NCI-H69 (cell line): Measurements from ENCODE around the gene VWCE.
A peak's percentile ranks its signal among the peaks of the same experiment; 100 is the strongest.

ENCODE experiments used
- DNase-seq: peaks from one replicate; lab custom pipeline; 2025; lab: John Stamatoyannopoulos, UW

The VWCE gene, protein sequence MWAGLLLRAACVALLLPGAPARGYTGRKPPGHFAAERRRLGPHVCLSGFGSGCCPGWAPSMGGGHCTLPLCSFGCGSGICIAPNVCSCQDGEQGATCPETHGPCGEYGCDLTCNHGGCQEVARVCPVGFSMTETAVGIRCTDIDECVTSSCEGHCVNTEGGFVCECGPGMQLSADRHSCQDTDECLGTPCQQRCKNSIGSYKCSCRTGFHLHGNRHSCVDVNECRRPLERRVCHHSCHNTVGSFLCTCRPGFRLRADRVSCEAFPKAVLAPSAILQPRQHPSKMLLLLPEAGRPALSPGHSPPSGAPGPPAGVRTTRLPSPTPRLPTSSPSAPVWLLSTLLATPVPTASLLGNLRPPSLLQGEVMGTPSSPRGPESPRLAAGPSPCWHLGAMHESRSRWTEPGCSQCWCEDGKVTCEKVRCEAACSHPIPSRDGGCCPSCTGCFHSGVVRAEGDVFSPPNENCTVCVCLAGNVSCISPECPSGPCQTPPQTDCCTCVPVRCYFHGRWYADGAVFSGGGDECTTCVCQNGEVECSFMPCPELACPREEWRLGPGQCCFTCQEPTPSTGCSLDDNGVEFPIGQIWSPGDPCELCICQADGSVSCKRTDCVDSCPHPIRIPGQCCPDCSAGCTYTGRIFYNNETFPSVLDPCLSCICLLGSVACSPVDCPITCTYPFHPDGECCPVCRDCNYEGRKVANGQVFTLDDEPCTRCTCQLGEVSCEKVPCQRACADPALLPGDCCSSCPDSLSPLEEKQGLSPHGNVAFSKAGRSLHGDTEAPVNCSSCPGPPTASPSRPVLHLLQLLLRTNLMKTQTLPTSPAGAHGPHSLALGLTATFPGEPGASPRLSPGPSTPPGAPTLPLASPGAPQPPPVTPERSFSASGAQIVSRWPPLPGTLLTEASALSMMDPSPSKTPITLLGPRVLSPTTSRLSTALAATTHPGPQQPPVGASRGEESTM

GRCh38 chr11:61294717-61295595 is at the start of gene VWCE:
Gene VWCE (minus strand): TSS chr11:61295316. CDS start chr11:61295037, 279 bp downstream.
- peak; percentile 87 for DNase-seq

DNA sequence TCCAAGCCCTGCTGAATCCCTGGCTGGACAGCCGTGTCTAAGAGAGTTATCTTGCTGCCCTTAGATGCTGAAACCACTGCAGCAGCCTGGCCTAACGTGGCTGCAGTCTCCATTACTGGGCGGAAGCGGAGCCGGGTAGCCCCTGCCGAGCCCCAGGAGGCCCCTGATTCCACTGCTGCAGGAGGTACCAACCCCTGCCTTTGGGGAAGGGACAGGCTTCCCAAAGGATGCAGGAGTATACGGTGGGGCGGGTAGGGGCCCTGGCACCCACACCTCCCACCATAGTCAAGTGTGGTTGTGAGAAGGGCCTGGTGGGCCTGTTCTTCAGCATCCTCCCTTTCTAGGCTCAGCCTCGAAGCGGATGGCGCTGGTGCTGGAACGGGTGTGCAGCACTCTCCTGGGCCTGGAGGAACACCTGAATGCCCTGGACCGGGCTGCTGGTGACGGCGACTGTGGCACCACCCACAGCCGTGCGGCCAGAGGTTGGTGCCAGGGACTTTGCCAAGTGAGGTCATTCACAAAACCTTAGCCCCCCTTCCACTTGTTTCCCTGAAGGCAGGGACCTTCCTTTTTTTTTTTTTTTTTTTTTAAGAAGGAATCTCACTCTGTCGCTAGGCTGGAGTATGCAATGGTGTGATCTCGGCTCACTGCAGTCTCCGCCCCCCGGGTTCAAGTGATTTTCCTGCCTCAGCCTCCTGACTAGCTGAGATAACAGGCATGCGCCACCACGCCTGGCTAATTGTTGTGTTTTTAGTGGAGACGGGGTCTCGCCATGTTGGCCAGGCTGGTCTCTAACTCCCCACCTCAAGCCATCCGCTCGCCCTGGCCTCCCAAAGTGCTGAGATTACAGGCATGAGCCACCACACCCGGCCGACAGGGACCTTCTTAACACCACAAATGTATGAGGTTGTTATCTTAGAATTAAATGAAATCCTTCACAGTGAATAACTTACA is 49.0 kb upstream of the VWCE start:
- DNase-seq, result no peak

GRCh38 chr11:61342207-61342803 is 47.2 kb upstream of the VWCE start:
- DNase-seq, result no peak

- DNase-seq, result no peak
Observed at GRCh38 chr11:61341706-61342105, 46.6 kb upstream of the VWCE start.

DNA sequence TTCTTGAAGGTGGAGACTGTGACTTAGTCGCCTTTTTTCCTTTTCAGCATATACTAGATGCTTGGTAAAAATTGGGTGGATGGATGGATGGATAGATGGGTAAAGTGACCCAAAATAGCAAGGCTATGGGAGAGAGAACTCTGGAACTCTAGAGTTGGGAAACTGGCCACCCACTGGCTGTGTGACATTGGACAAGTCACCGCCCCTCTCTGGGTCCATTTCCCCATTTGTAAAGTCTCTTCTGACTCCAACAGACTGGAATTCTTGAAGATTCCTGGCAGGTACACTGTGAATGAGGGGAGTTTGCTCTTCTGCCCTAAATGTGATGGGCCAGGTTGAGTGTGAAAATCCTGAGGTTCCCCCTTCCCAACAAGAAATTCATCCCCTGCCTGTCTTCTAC is 45.9 kb upstream of the VWCE start:
- no peak for DNase-seq

GRCh38 chr11:61339490-61339878 is 44.4 kb upstream of the VWCE start:
- no peak for DNase-seq

GRCh38 chr11:61338783-61339489 is 43.8 kb upstream of the VWCE start:
- DNase-seq, result no peak

DNA sequence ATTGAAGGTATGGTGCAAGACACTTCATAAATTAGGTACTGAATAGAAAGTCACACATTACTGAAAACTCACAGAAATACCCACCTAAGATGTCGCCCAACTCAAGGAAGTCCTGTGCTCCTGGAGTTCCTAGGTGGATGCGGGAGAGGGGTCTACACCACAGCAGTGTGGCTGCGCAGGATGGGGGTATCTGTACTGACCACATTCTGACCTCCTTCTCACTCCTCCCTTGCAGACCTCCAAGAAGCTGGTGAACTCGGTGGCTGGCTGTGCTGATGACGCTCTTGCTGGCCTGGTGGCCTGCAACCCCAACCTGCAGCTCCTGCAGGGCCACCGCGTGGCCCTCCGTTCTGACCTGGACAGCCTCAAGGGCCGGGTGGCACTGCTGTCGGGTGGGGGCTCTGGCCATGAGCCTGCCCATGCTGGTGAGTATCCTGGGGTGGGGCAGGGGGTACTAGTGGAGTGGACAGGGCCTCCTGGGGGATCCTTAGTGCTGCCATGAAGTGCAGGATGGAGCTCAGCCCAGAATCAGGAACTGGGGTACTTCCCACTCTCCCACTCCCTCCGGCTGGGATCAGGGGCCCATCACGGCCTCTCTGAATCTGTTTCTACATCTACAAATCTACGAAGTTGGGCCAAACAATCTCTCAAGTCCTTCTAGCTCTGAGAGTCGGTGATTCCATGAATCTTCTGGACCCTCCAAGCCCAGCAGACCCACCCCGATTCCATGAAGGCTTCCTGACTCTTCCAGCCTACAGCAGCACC is 42.8 kb upstream of the VWCE start:
- no peak for DNase-seq

DNA sequence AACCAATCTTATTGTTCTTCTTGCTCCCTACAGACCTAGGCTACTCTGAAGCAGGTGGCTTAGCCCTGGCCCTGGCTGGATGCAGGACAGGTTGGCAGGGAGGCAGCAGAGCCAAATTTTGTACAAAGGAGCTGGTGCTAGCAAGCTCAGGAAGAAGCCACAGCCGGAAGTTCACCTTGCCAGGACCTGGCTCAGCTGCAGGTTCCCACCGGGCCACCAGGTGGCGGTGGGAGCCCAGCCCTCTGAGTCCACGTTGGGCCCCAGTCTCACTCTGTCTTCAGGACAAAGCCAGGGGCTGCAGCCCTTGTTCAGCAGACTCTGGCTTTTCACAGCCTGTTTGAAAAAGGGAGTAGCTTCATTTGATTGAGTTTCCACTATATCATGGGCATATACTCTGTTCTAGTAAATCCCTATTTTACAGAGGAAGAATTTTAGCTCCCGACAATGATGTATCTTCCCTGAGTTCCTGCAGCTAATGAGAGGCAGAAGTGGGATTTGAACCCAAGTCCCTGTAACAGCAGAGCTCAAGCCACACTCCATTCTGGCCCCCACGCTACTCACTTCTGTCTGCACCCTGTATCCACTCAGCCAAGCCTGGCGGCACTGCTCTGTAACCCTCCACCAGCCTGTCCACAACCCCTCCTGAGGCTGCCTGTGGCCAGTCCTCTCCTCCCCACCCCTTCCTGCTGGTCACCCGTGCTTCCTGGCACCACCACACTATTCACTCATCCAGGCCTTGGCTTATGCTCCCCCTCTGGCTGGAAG is 41.2 kb upstream of the VWCE start:
- peak; percentile 90 for DNase-seq

- DNase-seq, result no peak
Observed at GRCh38 chr11:61335355-61335710, 40.2 kb upstream of the VWCE start.

DNA sequence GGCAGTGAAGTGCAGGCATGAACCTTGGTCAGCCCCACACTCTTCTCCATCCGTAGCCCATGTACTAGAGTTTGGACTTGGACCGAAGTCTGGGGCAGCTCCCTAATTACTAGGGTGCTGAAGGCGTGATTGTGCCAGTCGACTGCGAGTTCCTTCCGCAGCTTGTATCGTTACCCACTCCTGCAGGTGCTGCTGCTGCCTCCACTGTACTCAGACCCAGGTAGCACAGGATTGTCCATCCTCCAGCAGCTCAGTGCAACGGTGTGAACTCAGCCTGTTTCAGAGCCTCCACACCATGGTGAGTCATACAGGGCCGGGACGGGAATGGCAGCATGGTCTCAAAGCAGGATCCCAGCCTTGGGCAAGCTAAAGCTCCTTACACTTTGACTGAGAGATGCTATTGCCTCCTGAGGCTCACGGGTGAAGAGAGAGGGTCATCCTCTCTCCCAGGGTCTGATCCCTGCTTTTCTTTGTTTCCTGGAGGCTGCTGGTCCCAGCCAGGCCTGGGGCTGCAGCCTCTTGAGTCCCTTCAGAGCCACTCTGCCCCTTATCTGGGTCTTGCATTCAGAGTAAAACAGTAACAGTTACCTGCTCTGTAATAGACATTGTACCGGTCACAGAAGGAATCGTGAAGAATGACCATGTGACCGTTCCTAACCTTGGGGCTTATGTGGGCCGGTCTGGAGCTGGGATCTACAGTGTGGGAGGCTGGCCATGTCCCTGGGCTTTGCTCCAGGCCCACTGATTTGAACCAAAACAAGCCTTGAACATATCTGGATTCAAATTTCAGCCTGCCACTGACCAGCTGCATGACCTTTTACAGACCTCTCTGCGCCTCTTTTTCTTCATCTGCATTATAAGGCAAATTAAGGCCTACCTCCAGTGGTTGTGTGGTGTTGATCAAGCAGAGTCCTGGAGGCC is 39.6 kb upstream of the VWCE start:
- DNase-seq, result no peak

- DNase-seq, result no peak
Observed at GRCh38 chr11:61333550-61334433, 38.7 kb upstream of the VWCE start.

GRCh38 chr11:61332797-61333549 is 37.9 kb upstream of the VWCE start, which contains the start of the genes DDB1 and TKFC:
Gene DDB1 (minus strand): TSS chr11:61333105. CDS start chr11:61332968, 137 bp downstream.
Gene TKFC (plus strand): TSS chr11:61333228. CDS start chr11:61334729, 1,501 bp downstream.
- peak; percentile 99 for DNase-seq

GRCh38 chr11:61332281-61332796 is 37.2 kb upstream of the VWCE start:
- peak; percentile 31 for DNase-seq

DNA sequence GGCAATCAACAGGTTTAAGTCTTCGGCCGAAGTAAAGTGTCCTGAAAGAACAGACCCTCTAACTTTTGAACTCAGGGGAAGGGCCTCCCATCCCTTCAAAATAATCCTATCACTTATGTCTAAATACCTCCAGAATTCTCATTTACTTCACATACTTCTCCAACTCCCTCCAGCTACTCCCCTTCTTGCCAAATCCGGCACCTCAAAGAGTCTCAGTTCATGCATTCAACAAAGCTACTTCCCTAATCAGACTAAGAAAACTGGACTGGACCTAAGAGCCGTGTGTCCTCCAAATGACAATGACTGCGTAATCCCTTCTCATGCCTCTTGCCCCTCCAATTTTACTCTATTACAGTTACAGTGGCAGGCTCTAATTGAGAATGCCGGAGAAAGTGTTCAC is 36.5 kb upstream of the VWCE start:
- no peak for DNase-seq
